ENCODE results near the gene C1QTNF1. TPM values are rescaled to one million over a fixed set of nuclear protein-coding genes. Genes with fewer than 3 reads are reported as not detected.

The C1QTNF1 gene
- polyA plus RNA-seq, 1 of the 3 experiments (the other 2 are of a cell fraction) = 14.3 TPM

- peak within 1 kb of the TSS; percentile 92 for H2AFZ ChIP-seq (ENCODE audit: low read depth)
- no peak for TF ChIP-seq PBX3 (IDR thresholded peaks at IDR 0.05)
- TF ChIP-seq GABPA (IDR thresholded peaks at IDR 0.05; ENCODE audit: low read depth) = peak; percentile 71
- peak; percentile 87 for TF ChIP-seq TAF1 (IDR thresholded peaks at IDR 0.05; ENCODE audit: borderline replicate concordance, low read depth, low read length)
- peak; percentile 77 for TF ChIP-seq CHD2 (IDR thresholded peaks at IDR 0.05; ENCODE audit: low read length, partially characterized antibody)
- TF ChIP-seq ELF1 (IDR thresholded peaks at IDR 0.05) = peak; percentile 90
- peak; percentile 84 for TF ChIP-seq POLR2AphosphoS5 (IDR thresholded peaks at IDR 0.05; ENCODE audit: low read depth, low read length)
- peak; percentile 98 for TF ChIP-seq NRF1 (IDR thresholded peaks at IDR 0.05; ENCODE audit: low read depth, low read length)
- TF ChIP-seq USF2 (IDR thresholded peaks at IDR 0.05; ENCODE audit: borderline replicate concordance, low read depth, low read length) = no peak
- peak; percentile 33; the same call in 1 of the 2 replicates for TF ChIP-seq MXI1 (IDR thresholded peaks at IDR 0.05; ENCODE audit: low read depth, low read length)
- H4K20me1 ChIP-seq (ENCODE audit: insufficient read depth) = peaks cover 19% of the 10 kb centered on the region
- H3F3A ChIP-seq (replicated peaks; ENCODE audit: insufficient read depth) = peaks cover 7% of the 10 kb centered on the region
- H3K9ac ChIP-seq = peak within 1 kb of the TSS; percentile 95
- peaks cover 10% of the 10 kb centered on the region for H3K9me3 ChIP-seq
- H3K79me2 ChIP-seq (ENCODE audit: insufficient read depth) = peaks cover 49% of the 10 kb centered on the region
- peak within 1 kb of the TSS; percentile 54 to 86; a peak in 3 of 4 replicates for H3K27ac ChIP-seq (ENCODE audit: low read depth in 2 of 2, low read length in 1 of 2)
- H3K4me1 ChIP-seq (ENCODE audit: control insufficient read depth in 1 of 2, insufficient read depth in 2 of 2, low read depth in 1 of 2, low read length in 1 of 2) = peaks cover 18 to 36% of the 10 kb centered on the region in 2 experiments; a peak in 3 of 4 replicates
- no peaks in the 10 kb centered on the region for H3K9me2 ChIP-seq
- POLR2A ChIA-PET = interaction anchor here (0.7 to 1.3 kb wide), 4 partner anchors 10 to 19 kb away, joined by 3 read pairs; no protein-coding TSS in a partner anchor
- H3K4me2 ChIP-seq = peak within 1 kb of the TSS; percentile 97
- H3K27me3 ChIP-seq (ENCODE audit: insufficient read depth) = no peaks in the 10 kb centered on the region
- peak within 1 kb of the TSS; percentile 93 to 100 for H3K4me3 ChIP-seq (ENCODE audit: low read depth in 2 of 2, low read length in 1 of 2)
- 11% methylated on average over 34 of the region's 73 CpGs for WGBS (ENCODE audit: low lambda C conversion rate)
- DNase-seq = peak; percentile 100
- CTCF ChIA-PET = interaction anchor here (1.0 to 1.3 kb wide), 3 partner anchors 10 to 384 kb away, joined by 3 read pairs; no protein-coding TSS in a partner anchor
- H3K36me3 ChIP-seq (replicated peaks in 1 of 2; ENCODE audit: control insufficient read depth in 1 of 2, insufficient read depth in 2 of 2, low read length in 1 of 2) = peaks cover 0 to 17% of the 10 kb centered on the region in 2 experiments
Measured at GRCh38 chr17:79009397-79010303, 14.3 kb upstream of the C1QTNF1 start, which contains the start of gene CANT1. Gene CANT1 (minus strand): TSS chr17:79009764. CDS start chr17:78997622, 12,142 bp downstream.

- Histone ChIP-seq H3K4me1 (ENCODE audit: control insufficient read depth in 1 of 2, insufficient read depth in 2 of 2, low read depth in 1 of 2, low read length in 1 of 2) (peaks cover 18 to 33% of the 10 kb centered on the region in 2 experiments; a peak in 3 of 4 replicates), H3K9ac (peak overlapping the region; percentile 95; the same call in 1 of the 2 replicates), H3K4me2 (peak overlapping the region; percentile 79), H3K79me2 (ENCODE audit: insufficient read depth) (peaks cover 46% of the 10 kb centered on the region), H3K9me2 (no peaks in the 10 kb centered on the region), H4K20me1 (ENCODE audit: insufficient read depth) (peaks cover 17% of the 10 kb centered on the region), H3K27ac (ENCODE audit: low read depth in 2 of 2, low read length in 1 of 2) (peak overlapping the region in 1 of 2 experiments; percentile 86; a peak in 1 of 4 replicates), H3K9me3 (peaks cover 16% of the 10 kb centered on the region), H3F3A (replicated peaks; ENCODE audit: insufficient read depth) (peaks cover 7% of the 10 kb centered on the region), H2AFZ (ENCODE audit: low read depth) (peak overlapping the region; percentile 92), H3K27me3 (ENCODE audit: insufficient read depth) (no peaks in the 10 kb centered on the region), H3K36me3 (replicated peaks in 1 of 2; ENCODE audit: control insufficient read depth in 1 of 2, insufficient read depth in 2 of 2, low read length in 1 of 2) (peaks cover 0 to 17% of the 10 kb centered on the region in 2 experiments), H3K4me3 (ENCODE audit: low read depth in 2 of 2, low read length in 1 of 2) (peak overlapping the region; percentile 93 to 100)
- no peak for DNase-seq
- 87% methylated on average over 7 of the region's 7 CpGs for WGBS (ENCODE audit: low lambda C conversion rate)
- ChIA-PET POLR2A (interaction anchor here (0.7 to 1.3 kb wide), 4 partner anchors 10 to 18 kb away, joined by 3 read pairs; no protein-coding TSS in a partner anchor), CTCF (interaction anchor here (1.0 to 1.3 kb wide), 3 partner anchors 10 to 383 kb away, joined by 3 read pairs; no protein-coding TSS in a partner anchor)
- TF ChIP-seq RAD21 (IDR thresholded peaks at IDR 0.05; ENCODE audit: low read length) = no peak
- no peak for TF ChIP-seq GABPA (IDR thresholded peaks at IDR 0.05; ENCODE audit: low read depth)
Measured at GRCh38 chr17:79010304-79010646, 13.7 kb upstream of the C1QTNF1 start.

All from SK-N-SH (cell line).